Brain microvascular endothelial cell (primary cell): ENCODE data around the gene NOD1.
"Not testable (repeated sequence)": the region's sequence is repeated elsewhere in the genome, so short reads cannot be mapped to it uniquely, and the experiment has no call there.

Experiments used
- DNase-seq: peaks from one replicate; pipeline ENCODE4 v3.0.0-alpha.2; 2020
- H3K27ac ChIP-seq: fragments of 250-450 bp; sonication (Bioruptor Pico); 2 replicates; pipeline ENCODE4 v1.5.1; 2020; ENCODE audit warnings: mild to moderate bottlenecking, moderate library complexity
- H3K27me3 ChIP-seq: fragments of 250-450 bp; sonication (Bioruptor Pico); replicated peaks from 2 replicates; pipeline ENCODE4 v1.5.1; 2020; ENCODE audit warnings: mild to moderate bottlenecking
- H3K36me3 ChIP-seq: fragments of 250-450 bp; sonication (Bioruptor Pico); replicated peaks from 2 replicates; pipeline ENCODE4 v1.5.1; 2020; ENCODE audit warnings: mild to moderate bottlenecking
- H3K4me3 ChIP-seq: 2 replicates; pipeline ENCODE4 v1.5.1; 2011; ENCODE audit warnings: low read depth, mild to moderate bottlenecking, control low read depth, low read length, moderate library complexity
- CTCF ChIP-seq: IDR thresholded peaks from 2 replicates; pipeline ENCODE4 v1.5.1; 2011; ENCODE audit warnings: low read depth, mild to moderate bottlenecking, moderate library complexity, low read length, control low read depth, inconsistent platforms; ENCODE audit errors: missing control alignments
- in situ Hi-C: cut with HindIII; loops from 2 replicates; pipeline ENCODE4 v1.10.0; 2017; ENCODE audit warnings: low sequenced_read_pairs, low pct_ligation_motif_present

NOD1 gene

GRCh38 chr7:30391806-30392205 is 86.8 kb downstream of the NOD1 start:
- H3K27ac ChIP-seq: no peak overlapping the region
- DNase-seq: no peak
- H3K36me3 ChIP-seq: no peaks in the 10 kb centered on the region
- no peaks in the 10 kb centered on the region for H3K27me3 ChIP-seq
- no peak for TF ChIP-seq CTCF
- in situ Hi-C loops: no loop called here
- H3K4me3 ChIP-seq: no peak overlapping the region

GRCh38 chr7:30390736-30391636 is 87.6 kb downstream of the NOD1 start:
- DNase-seq: no peak
- no peaks in the 10 kb centered on the region for H3K27me3 ChIP-seq
- H3K4me3 ChIP-seq: no peak overlapping the region
- H3K36me3 ChIP-seq: no peaks in the 10 kb centered on the region
- no peak for TF ChIP-seq CTCF
- in situ Hi-C loops: no loop called here
- no peak overlapping the region for H3K27ac ChIP-seq

- DNase-seq: no peak
- in situ Hi-C loops: no loop called here
- Histone ChIP-seq H3K27ac (no peak overlapping the region), H3K36me3 (no peaks in the 10 kb centered on the region), H3K27me3 (no peaks in the 10 kb centered on the region), H3K4me3 (no peak overlapping the region)
- no peak for TF ChIP-seq CTCF
Measured at GRCh38 chr7:30389791-30390190, 88.8 kb downstream of the NOD1 start.

GRCh38 chr7:30382607-30383006 is 96.0 kb downstream of the NOD1 start:
- no peaks in the 10 kb centered on the region for H3K27me3 ChIP-seq
- no peak for DNase-seq
- TF ChIP-seq CTCF: no peak
- H3K27ac ChIP-seq: no peak overlapping the region
- in situ Hi-C loops: no loop called here
- H3K36me3 ChIP-seq: no peaks in the 10 kb centered on the region
- H3K4me3 ChIP-seq: no peak overlapping the region

- H3K36me3 ChIP-seq, in situ Hi-C loops, H3K4me3 ChIP-seq, H3K27me3 ChIP-seq, DNase-seq, H3K27ac ChIP-seq: not testable (repeated sequence)
Measured at GRCh38 chr7:30380824-30381223, 97.8 kb downstream of the NOD1 start.

GRCh38 chr7:30380294-30380693 is 98.3 kb downstream of the NOD1 start:
- no peaks in the 10 kb centered on the region for H3K27me3 ChIP-seq
- TF ChIP-seq CTCF: no peak
- H3K36me3 ChIP-seq: no peaks in the 10 kb centered on the region
- in situ Hi-C loops: no loop called here
- no peak for DNase-seq
- no peak overlapping the region for H3K4me3 ChIP-seq
- no peak overlapping the region for H3K27ac ChIP-seq
